HepG2 (cell line): Measurements from ENCODE around the gene SNX7. TPM values are rescaled to one million over a fixed set of nuclear protein-coding genes. Genes with fewer than 3 reads are reported as not detected.

Source experiments
- ATAC-seq: fragments of 200-7000 bp; cut with Tn5 transposase; 3 replicates; pipeline ENCODE4 v1.9.1; 2020; ENCODE audit warnings: mild to moderate bottlenecking, moderate library complexity
- BruUV-seq: library from RNA; stranded (reverse); fragments of 400-500 nt; replicated peaks from 2 replicates; lab custom pipeline; 2021; lab: Mats Ljungman, UMichigan
- CTCF ChIA-PET: fragments of 300-600 bp; formaldehyde crosslinking; extraction: SDS; loops from one replicate; lab custom pipeline; 2021; ENCODE audit warnings: low total read pairs, inconsistent platforms, low intra/inter-chr PET ratio; lab: Yijun Ruan, JAX
- POLR2A ChIA-PET: fragments of 350-600 bp; sonication (Branson Sonifier 250); formaldehyde crosslinking; loops from one replicate; lab custom pipeline; 2020; ENCODE audit warnings: antibody characterized with exemption, inconsistent platforms; lab: Yijun Ruan, JAX
- DNase-seq: peaks from one replicate; pipeline ENCODE4 v3.0.0-alpha.2; 2015; ENCODE audit warnings: low spot score
- FAIRE-seq: peaks from 3 replicates; lab custom pipeline; 2011; peaks lifted over from hg19 to GRCh38; lab: Jason Lieb, UNC
- H2AFZ ChIP-seq: one replicate; pipeline ENCODE4 v1.6.1; 2011; ENCODE audit warnings: low read length, inconsistent platforms
- H3K27ac ChIP-seq: fragments of 300-600 bp; 3 replicates; pipeline ENCODE4 v1.8.0; 2011; ENCODE audit warnings: mixed run types, mild to moderate bottlenecking, mixed read lengths, low read length, inconsistent platforms; ENCODE audit not compliant: insufficient read depth; ENCODE audit errors: extremely low read length
- H3K27me3 ChIP-seq, 2 experiments: fragments of 200-600 bp in 1 of 2; 2 replicates in 1 of 2; 3 replicates in 1 of 2; pipeline versions ENCODE4 v1.6.0 to v1.8.0; 2011; ENCODE audit warnings: low read length in 2 of 2, mild to moderate bottlenecking in 2 of 2, moderate library complexity in 2 of 2, inconsistent platforms in 1 of 2; ENCODE audit not compliant: insufficient read depth in 2 of 2, control insufficient read depth in 1 of 2
- H3K36me3 ChIP-seq, 2 experiments: fragments of 200-600 bp in 1 of 2; replicated peaks in 1 of 2; 2 replicates in 1 of 2; 3 replicates in 1 of 2; pipeline versions ENCODE4 v1.5.1 to v1.8.0; 2011; ENCODE audit warnings: low read length in 2 of 2, inconsistent platforms in 1 of 2; ENCODE audit not compliant: insufficient read depth in 2 of 2, control insufficient read depth in 1 of 2
- H3K4me1 ChIP-seq: 2 replicates; pipeline ENCODE4 v1.5.1; 2012; ENCODE audit warnings: low read length, inconsistent platforms; ENCODE audit not compliant: insufficient read depth
- H3K4me2 ChIP-seq: 2 replicates; pipeline ENCODE4 v1.6.0; 2011; ENCODE audit warnings: low read depth, low read length, inconsistent platforms
- H3K4me3 ChIP-seq, 3 experiments: fragments of 200-600 bp in 1 of 3; sonication (generic), shearing (Covaris generic) in 1 of 3; replicated peaks in 1 of 3; 2 replicates each; pipeline ENCODE4 v1.5.1; 2011 to 2016; ENCODE audit warnings: low read length in 3 of 3, inconsistent platforms in 2 of 3, low read depth in 2 of 3, mild to moderate bottlenecking in 2 of 3, control low read depth in 1 of 3, mixed read lengths in 1 of 3; ENCODE audit not compliant: insufficient read depth in 1 of 3
- H3K79me2 ChIP-seq: one replicate; pipeline ENCODE4 v1.6.1; 2011; ENCODE audit warnings: low read length, inconsistent platforms; ENCODE audit not compliant: insufficient read depth
- H3K9ac ChIP-seq: 2 replicates; pipeline ENCODE4 v1.6.0; 2011; ENCODE audit warnings: mild to moderate bottlenecking, low read depth, low read length, inconsistent platforms; ENCODE audit not compliant: insufficient read depth
- H3K9me3 ChIP-seq: 2 replicates; pipeline ENCODE4 v1.5.1; 2012; ENCODE audit warnings: mild to moderate bottlenecking, low read length
- H4K20me1 ChIP-seq: 2 replicates; pipeline ENCODE4 v1.6.0; 2011; ENCODE audit warnings: inconsistent platforms, mild to moderate bottlenecking, low read length, moderate library complexity; ENCODE audit not compliant: insufficient read depth
- BRCA1 ChIP-seq: sonication (generic); formaldehyde crosslinking; IDR thresholded peaks from 2 replicates; pipeline ENCODE4 v1.4.0; 2020; ENCODE audit warnings: missing genetic modification reagents
- CAMTA2 ChIP-seq: sonication (generic); formaldehyde crosslinking; IDR thresholded peaks from 2 replicates; pipeline ENCODE4 v1.4.0; 2020; ENCODE audit warnings: mild to moderate bottlenecking, missing genetic modification reagents, borderline replicate concordance
- DZIP1 ChIP-seq: sonication (generic); formaldehyde crosslinking; IDR thresholded peaks from 2 replicates; pipeline ENCODE4 v1.5.0; 2020; ENCODE audit warnings: mild to moderate bottlenecking, missing genetic modification reagents
- GPN1 ChIP-seq: sonication (generic); formaldehyde crosslinking; IDR thresholded peaks from 2 replicates; pipeline ENCODE4 v1.5.1; 2020; ENCODE audit warnings: missing genetic modification reagents, borderline replicate concordance
- KLF15 ChIP-seq: sonication (generic); formaldehyde crosslinking; IDR thresholded peaks from 2 replicates; pipeline ENCODE4 v1.8.1; 2023; ENCODE audit warnings: borderline replicate concordance, mild to moderate bottlenecking, inconsistent platforms, missing genetic modification reagents, mixed read lengths
- MAFG ChIP-seq: sonication (generic); formaldehyde crosslinking; IDR thresholded peaks from 2 replicates; pipeline ENCODE4 v1.5.1; 2020; ENCODE audit warnings: mild to moderate bottlenecking, missing genetic modification reagents
- NFKB2 ChIP-seq: sonication (generic); formaldehyde crosslinking; IDR thresholded peaks from 2 replicates; pipeline ENCODE4 v1.4.0; 2020; ENCODE audit warnings: missing genetic modification reagents, borderline replicate concordance
- PLRG1 ChIP-seq: fragments of 450-650 bp; conservative IDR thresholded peaks from 2 replicates; pipeline ENCODE4 v1.6.1; 2016
- POGK ChIP-seq: sonication (generic); formaldehyde crosslinking; conservative IDR thresholded peaks from 2 replicates; pipeline ENCODE4 v1.8.0; 2022; ENCODE audit warnings: mild to moderate bottlenecking, moderate library complexity, missing genetic modification reagents
- POLR2G ChIP-seq: fragments of 200-400 bp; formaldehyde crosslinking; IDR thresholded peaks from 2 replicates; pipeline ENCODE4 v1.6.1; 2018; ENCODE audit warnings: mild to moderate bottlenecking, low read depth, low read length, moderate library complexity
- PRPF4 ChIP-seq: fragments of 200-400 bp; formaldehyde crosslinking; IDR thresholded peaks from 2 replicates; pipeline ENCODE4 v1.6.1; 2016; ENCODE audit warnings: low read length, low read depth; ENCODE audit not compliant: poor library complexity, severe bottlenecking
- SRSF9 ChIP-seq: fragments of 200-400 bp; formaldehyde crosslinking; IDR thresholded peaks from 2 replicates; pipeline ENCODE4 v1.6.1; 2018; ENCODE audit warnings: borderline replicate concordance, mild to moderate bottlenecking, low read depth, low read length; ENCODE audit not compliant: insufficient read depth, poor library complexity, severe bottlenecking
- TCF12 ChIP-seq, 2 experiments: fragments of 450-650 bp in 1 of 2; sonication (generic) in 1 of 2; formaldehyde crosslinking in 1 of 2; IDR thresholded peaks; 2 replicates each; pipeline versions ENCODE4 v1.6.1 to v1.8.0; 2017 to 2022; ENCODE audit warnings: antibody characterized with exemption in 1 of 2, mild to moderate bottlenecking in 1 of 2, missing genetic modification reagents in 1 of 2, moderate library complexity in 1 of 2
- ZNF17 ChIP-seq: sonication (generic); formaldehyde crosslinking; IDR thresholded peaks from 2 replicates; pipeline ENCODE4 v1.5.0; 2020; ENCODE audit warnings: mild to moderate bottlenecking, missing genetic modification reagents
- ZNF564 ChIP-seq: sonication (generic); formaldehyde crosslinking; IDR thresholded peaks from 2 replicates; pipeline ENCODE4 v1.8.1; 2023; ENCODE audit warnings: mild to moderate bottlenecking, missing genetic modification reagents
- in situ Hi-C: cut with HindIII; loops from 2 replicates; pipeline ENCODE4 v1.10.0; 2017; ENCODE audit warnings: low pct_unique_long_range_greater_than_20kb; ENCODE audit not compliant: extremely low pct_ligation_motif_present
- intact Hi-C: fragments of 100-400 bp; cut with micrococcal nuclease; formaldehyde crosslinking; loops from one replicate; pipeline ENCODE4 v1.10.0; 2022; ENCODE audit not compliant: unreplicated experiment
- polyA plus RNA-seq, 8 experiments: library from polyadenylated mRNA; depleted of rRNA in 3 of 8; stranded (reverse) in 7 of 8; unstranded in 1 of 8; fragments of >200 nt; fragmentation: Illumina TruSeq in 4 of 8; extraction: Trizol in 4 of 8; gene quantifications; 2 replicates each; pipeline versions ENCODE4 v1.2.1 to v1.2.3, GENCODE V29; 2011 to 2016; ENCODE audit warnings: low read depth in 4 of 8, missing spikeins in 1 of 8, mixed read lengths in 1 of 8; ENCODE audit not compliant: insufficient read depth in 1 of 8
- total RNA-seq, 5 experiments: library from RNA; depleted of rRNA; stranded (reverse); fragments of >200 nt; fragmentation: Illumina TruSeq; extraction: Trizol; gene quantifications; 2 replicates each; pipeline ENCODE4 v1.2.3, GENCODE V29; 2016; ENCODE audit warnings: low read depth in 1 of 5

SNX7 gene
- total and polyA plus RNA-seq, 2 of the 13 experiments (the other 11 are each of a cell fraction or from before 2014, with no cell fraction given), result 14.3 to 33.5 TPM

- TF ChIP-seq GPN1 (CRISPR knock-in tag) (no peak), BRCA1 (CRISPR knock-in tag) (no peak), SRSF9 (no peak), TCF12 (IDR thresholded peaks at IDR 0.05) (no peak), TCF12 (CRISPR knock-in tag; IDR thresholded peaks at IDR 0.05) (no peak), NFKB2 (CRISPR knock-in tag) (no peak)
- H3K9ac ChIP-seq, result no peak overlapping the region
- H3K27ac ChIP-seq, result no peak overlapping the region
- FAIRE-seq, result no peak
- DNase-seq, result no peak
- H3K27me3 ChIP-seq, result no peaks in the 10 kb centered on the region
- no peak overlapping the region for H2AFZ ChIP-seq
- intact Hi-C loops (no loop called here), in situ Hi-C loops (no loop called here)
- H3K4me2 ChIP-seq, result no peak overlapping the region
- POLR2A ChIA-PET, result no interaction called here
- no peaks in the 10 kb centered on the region for H4K20me1 ChIP-seq
- H3K79me2 ChIP-seq, result no peaks in the 10 kb centered on the region
- H3K4me3 ChIP-seq, result no peak overlapping the region
- H3K4me1 ChIP-seq, result no peaks in the 10 kb centered on the region
- BruUV-seq, result no TSS peak
- H3K9me3 ChIP-seq, result no peaks in the 10 kb centered on the region
- CTCF ChIA-PET, result no interaction called here
- no peak for ATAC-seq
- H3K36me3 ChIP-seq, result no peaks in the 10 kb centered on the region
Observed at GRCh38 chr1:98735756-98736155, 74.2 kb downstream of the SNX7 start.

- Histone ChIP-seq H3K27me3 (no peaks in the 10 kb centered on the region), H3K9me3 (no peaks in the 10 kb centered on the region), H3K27ac (no peak overlapping the region), H3K4me3 (no peak overlapping the region), H3K4me2 (no peak overlapping the region), H4K20me1 (no peaks in the 10 kb centered on the region), H3K36me3 (no peaks in the 10 kb centered on the region), H3K4me1 (no peaks in the 10 kb centered on the region), H3K9ac (no peak overlapping the region), H2AFZ (no peak overlapping the region), H3K79me2 (no peaks in the 10 kb centered on the region)
- in situ Hi-C loops (no loop called here), intact Hi-C loops (no loop called here)
- ChIA-PET POLR2A (no interaction called here), CTCF (no interaction called here)
- no peak for DNase-seq
- no peak for FAIRE-seq
- no TSS peak for BruUV-seq
- ATAC-seq, result no peak
- TF ChIP-seq POGK (CRISPR knock-in tag), result no peak
- TF ChIP-seq PRPF4, result no peak
- TF ChIP-seq DZIP1, result no peak
- TF ChIP-seq ZNF17 (CRISPR knock-in tag), result no peak
- no peak for TF ChIP-seq MAFG (CRISPR knock-in tag)
- TF ChIP-seq CAMTA2 (CRISPR knock-in tag), result no peak
- no peak for TF ChIP-seq POLR2G
- no peak for TF ChIP-seq PLRG1
- TF ChIP-seq KLF15 (CRISPR knock-in tag), result no peak
- no peak for TF ChIP-seq ZNF564 (CRISPR knock-in tag)
Observed at GRCh38 chr1:98737835-98738234, 76.3 kb downstream of the SNX7 start.
